Aorta (tissue), 5 donors: ENCODE results near the gene PON2. TPM values are rescaled to one million over a fixed set of nuclear protein-coding genes. Genes with fewer than 3 reads are reported as not detected.

Source experiments
- ATAC-seq: fragments of 200-7000 bp; cut with Tn5 transposase; one replicate; pipeline ENCODE4 v1.9.1; 2022; ENCODE audit warnings: moderate library complexity; ENCODE audit not compliant: low FRiP score
- DNase-seq, 2 donors: peaks; one replicate each; pipeline ENCODE4 v3.0.0-alpha.2; 2020
- H3K27ac ChIP-seq, 2 donors: one replicate each; pipeline ENCODE4 v1.5.1; 2013; ENCODE audit warnings: low read length in 2 of 2, mild to moderate bottlenecking in 2 of 2, moderate library complexity in 2 of 2, control low read depth in 1 of 2, inconsistent platforms in 1 of 2, low read depth in 1 of 2
- H3K27me3 ChIP-seq, 2 donors: one replicate each; pipeline ENCODE4 v1.6.1; 2013; ENCODE audit warnings: control low read depth in 1 of 2, low read length in 1 of 2, mild to moderate bottlenecking in 1 of 2, moderate library complexity in 1 of 2; ENCODE audit not compliant: insufficient read depth in 2 of 2, control insufficient read depth in 1 of 2
- H3K36me3 ChIP-seq, 2 donors: one replicate each; pipeline ENCODE4 v1.6.1; 2013; ENCODE audit warnings: control low read depth in 1 of 2, low read length in 1 of 2, mild to moderate bottlenecking in 1 of 2; ENCODE audit not compliant: insufficient read depth in 2 of 2, control insufficient read depth in 1 of 2
- H3K4me1 ChIP-seq, 2 donors: one replicate each; pipeline ENCODE4 v1.6.1; 2013; ENCODE audit warnings: low read length in 2 of 2, control low read depth in 1 of 2, mild to moderate bottlenecking in 1 of 2, moderate library complexity in 1 of 2; ENCODE audit not compliant: insufficient read depth in 2 of 2, control insufficient read depth in 1 of 2
- H3K4me3 ChIP-seq, 2 donors: one replicate each; pipeline ENCODE4 v1.5.1; 2013; ENCODE audit warnings: low read length in 2 of 2, control low read depth in 1 of 2, mild to moderate bottlenecking in 1 of 2
- H3K9me3 ChIP-seq: one replicate; pipeline ENCODE4 v1.6.1; 2013; ENCODE audit warnings: mild to moderate bottlenecking, low read length; ENCODE audit not compliant: control insufficient read depth
- WGBS, 2 donors: extraction: QIAGEN DNeasy Blood & Tissue Kit; methylation state at CpG; one replicate each; pipeline ENCODE4 v1.1.7; 2013; 5-methylcytosine and 5-hydroxymethylcytosine counted together
- intact Hi-C, 2 donors: fragments of 100-400 bp; cut with DNase I; formaldehyde crosslinking; loops; one replicate each; pipeline versions ENCODE4 v1.14.2 to v1.15.0; 2022
- polyA plus RNA-seq, 2 donors: library from polyadenylated mRNA; stranded (reverse); fragments of 200-250 nt; gene quantifications; one replicate each; pipeline ENCODE4 v1.2.3, GENCODE V29; 2013
- total RNA-seq, 2 donors: library from RNA; stranded (reverse); fragmentation: NEBNext Ultra II Directional; extraction: Animal tissue kit (Norgen Biotek cat#: 25700); gene quantifications; one replicate each; pipeline ENCODE4 v1.2.1, GENCODE V29; 2021
- donor health status: healthy with polysubstance abuse.
- donor health status: Bipolar disorder and iron deficiency.
- donor health status: DM: no; HTN: no; CAD: no.
- donor health status: DM: no; HTN: no; CAD: no.
- donor health status: DM: yes; HTN: yes; CAD: no.

PON2 gene
- total and polyA plus RNA-seq, 4 donors = 27.9 to 60.3 (median 51.8) TPM

- no peaks in the 10 kb centered on the region for H3K9me3 ChIP-seq
- DNase-seq (no peak), ATAC-seq (no peak)
- 98% methylated on average over 1 of the region's 1 CpG for WGBS, 2 donors
- no peaks in the 10 kb centered on the region for H3K36me3 ChIP-seq
- H3K27ac ChIP-seq = no peak overlapping the region
- no peak overlapping the region for H3K4me3 ChIP-seq
- intact Hi-C loops = no loop called here
- H3K27me3 ChIP-seq = no peaks in the 10 kb centered on the region
- no peaks in the 10 kb centered on the region for H3K4me1 ChIP-seq
Measured at GRCh38 chr7:95433129-95433528, 1.7 kb downstream of the PON2 start.

- intact Hi-C loops = no loop called here
- no peaks in the 10 kb centered on the region for H3K9me3 ChIP-seq
- H3K36me3 ChIP-seq = peaks cover 0 to 2% of the 10 kb centered on the region in 2 donors
- no peak overlapping the region for H3K27ac ChIP-seq
- DNase-seq (no peak), ATAC-seq (no peak)
- no peaks in the 10 kb centered on the region for H3K4me1 ChIP-seq
- H3K27me3 ChIP-seq = no peaks in the 10 kb centered on the region
- H3K4me3 ChIP-seq = no peak overlapping the region
- 96 to 98% methylated on average over 2 of the region's 2 CpGs for WGBS, 2 donors
Measured at GRCh38 chr7:95432606-95433005, 2.2 kb downstream of the PON2 start.

GRCh38 chr7:95430864-95431263 is 4.0 kb downstream of the PON2 start:
- intact Hi-C loops = no loop called here
- Histone ChIP-seq H3K4me1 (no peaks in the 10 kb centered on the region), H3K9me3 (no peaks in the 10 kb centered on the region), H3K4me3 (no peak overlapping the region), H3K27ac (no peak overlapping the region), H3K36me3 (peaks cover 0 to 2% of the 10 kb centered on the region in 2 donors), H3K27me3 (no peaks in the 10 kb centered on the region)
- WGBS, 2 donors = 89 to 92% methylated on average over 2 of the region's 2 CpGs
- ATAC-seq = no peak
- no peak for DNase-seq

DNA sequence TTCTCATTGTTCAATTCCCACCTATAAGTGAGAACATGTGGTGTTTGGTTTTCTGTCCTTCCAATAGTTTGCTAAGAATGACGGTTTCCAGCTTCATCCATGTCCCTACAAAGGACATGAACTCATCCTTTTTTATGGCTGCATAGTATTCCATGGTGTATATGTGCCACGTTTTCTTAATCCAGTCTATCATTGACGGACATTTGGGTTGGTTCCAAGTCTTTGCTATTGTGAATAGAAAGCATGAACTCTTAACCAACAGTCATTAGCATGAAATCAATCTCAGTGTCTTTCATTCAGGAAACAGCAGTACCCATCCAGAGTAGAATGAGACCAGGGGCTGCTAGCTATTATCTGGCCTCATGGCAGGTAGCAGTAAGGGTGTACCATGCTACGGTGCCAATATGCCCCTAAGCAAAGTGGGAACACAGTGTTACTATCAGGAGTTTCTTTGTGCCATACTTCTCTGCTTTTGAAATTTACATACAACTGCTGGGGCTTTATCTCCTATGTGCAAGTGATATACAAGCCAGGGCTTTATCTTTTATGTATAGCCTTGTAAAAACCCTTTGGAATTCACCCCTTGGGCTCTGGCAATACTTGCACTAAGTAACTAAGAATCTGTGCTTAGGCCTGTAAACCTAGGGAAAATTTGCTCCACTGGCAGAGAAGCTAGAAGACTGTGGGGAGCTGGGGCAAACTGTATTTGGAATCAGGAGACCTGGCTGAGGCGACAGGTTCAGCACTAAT is 5.4 kb downstream of the PON2 start:
- no peak overlapping the region for H3K4me3 ChIP-seq
- no peaks in the 10 kb centered on the region for H3K9me3 ChIP-seq
- H3K27me3 ChIP-seq = no peaks in the 10 kb centered on the region
- WGBS, 2 donors = 76 to 84% methylated on average over 5 of the region's 5 CpGs
- ATAC-seq (no peak), DNase-seq (no peak)
- peaks cover 0 to 2% of the 10 kb centered on the region in 2 donors for H3K36me3 ChIP-seq
- H3K4me1 ChIP-seq = no peaks in the 10 kb centered on the region
- intact Hi-C loops = no loop called here
- no peak overlapping the region for H3K27ac ChIP-seq

DNA sequence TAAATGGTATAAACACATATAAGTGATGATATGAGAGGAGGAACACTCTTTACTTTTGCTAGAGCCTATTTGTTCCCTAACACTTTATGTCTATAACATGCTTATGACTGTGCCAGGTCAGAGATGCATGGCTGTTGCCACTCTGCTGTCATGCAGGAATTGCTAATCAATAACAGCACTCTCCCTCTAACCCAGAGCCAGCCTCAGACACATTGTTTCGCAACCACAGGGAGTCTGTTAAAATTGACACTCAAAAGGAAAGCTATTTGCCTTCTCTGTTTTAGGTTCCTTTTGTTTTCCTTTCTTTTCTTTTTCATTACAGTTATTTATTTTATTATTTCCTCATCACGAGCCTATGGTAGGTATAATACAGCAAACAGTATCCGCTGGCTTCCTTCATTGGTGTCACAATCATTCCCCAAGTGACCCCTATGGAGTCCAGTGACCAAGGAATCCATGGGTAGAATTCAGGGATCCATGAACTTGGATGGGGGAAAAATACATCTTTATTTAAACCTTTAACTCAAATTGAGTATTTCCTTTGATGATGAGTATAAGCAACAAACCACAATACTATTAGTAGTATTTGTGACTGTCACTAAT is 6.8 kb downstream of the PON2 start:
- DNase-seq (no peak), ATAC-seq (no peak)
- no peak overlapping the region for H3K4me3 ChIP-seq
- no peak overlapping the region for H3K27ac ChIP-seq
- no peaks in the 10 kb centered on the region for H3K4me1 ChIP-seq
- peaks cover 0 to 4% of the 10 kb centered on the region in 2 donors for H3K36me3 ChIP-seq
- intact Hi-C loops = no loop called here
- no peaks in the 10 kb centered on the region for H3K27me3 ChIP-seq
- WGBS, 2 donors = 87 to 91% methylated on average over 3 of the region's 3 CpGs
- no peaks in the 10 kb centered on the region for H3K9me3 ChIP-seq

DNA sequence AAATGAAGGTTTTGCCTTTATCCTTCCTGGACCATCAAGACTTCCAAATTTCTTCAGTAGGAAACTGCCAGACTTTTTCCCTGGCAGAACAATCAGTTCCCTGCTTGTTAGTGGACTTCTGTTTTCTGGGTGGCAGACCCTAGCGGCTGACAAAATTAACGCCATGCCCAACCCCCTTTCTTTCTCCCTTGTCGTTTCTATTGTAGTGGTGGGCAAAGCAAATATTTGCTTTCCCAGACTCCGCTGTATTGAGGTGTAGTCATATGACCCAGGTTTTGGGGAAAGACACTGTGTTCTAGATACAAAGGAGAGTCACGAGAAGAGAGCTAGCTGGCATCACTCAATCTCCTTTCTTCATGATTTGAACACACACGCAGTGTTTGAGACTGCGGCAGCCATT is 7.7 kb downstream of the PON2 start:
- 74 to 77% methylated on average over 7 of the region's 7 CpGs for WGBS, 2 donors
- Histone ChIP-seq H3K27ac (no peak overlapping the region), H3K27me3 (no peaks in the 10 kb centered on the region), H3K9me3 (no peaks in the 10 kb centered on the region), H3K4me3 (no peak overlapping the region), H3K36me3 (peaks cover 0 to 4% of the 10 kb centered on the region in 2 donors), H3K4me1 (no peaks in the 10 kb centered on the region)
- intact Hi-C loops = no loop called here
- ATAC-seq = no peak
- DNase-seq = no peak

DNA sequence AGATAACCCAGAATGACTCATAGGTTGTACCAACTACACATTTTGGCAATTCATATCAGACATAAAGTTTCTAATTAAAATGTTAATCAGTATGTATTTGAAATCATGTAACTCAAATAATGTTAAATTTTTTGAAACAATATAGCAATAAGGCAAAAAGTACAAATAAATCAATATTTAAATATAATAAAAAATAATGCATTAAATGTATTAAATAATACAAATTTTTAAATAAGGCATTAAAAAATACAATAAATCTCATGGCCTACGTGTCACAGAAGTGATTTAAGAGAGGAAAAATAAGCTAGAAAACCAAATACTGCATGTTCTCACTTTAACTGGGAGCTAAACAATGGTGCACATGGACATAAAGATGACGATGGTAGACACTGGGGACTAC is 9.1 kb downstream of the PON2 start:
- WGBS, 2 donors = 76 to 79% methylated on average over 2 of the region's 2 CpGs
- ATAC-seq (no peak), DNase-seq (no peak)
- H3K4me1 ChIP-seq = no peaks in the 10 kb centered on the region
- H3K27ac ChIP-seq = no peak overlapping the region
- H3K9me3 ChIP-seq = no peaks in the 10 kb centered on the region
- intact Hi-C loops = no loop called here
- H3K36me3 ChIP-seq = peaks cover 0 to 4% of the 10 kb centered on the region in 2 donors
- no peaks in the 10 kb centered on the region for H3K27me3 ChIP-seq
- no peak overlapping the region for H3K4me3 ChIP-seq

- Histone ChIP-seq H3K27ac (no peak overlapping the region), H3K36me3 (peaks cover 0 to 4% of the 10 kb centered on the region in 2 donors), H3K4me1 (no peaks in the 10 kb centered on the region), H3K27me3 (no peaks in the 10 kb centered on the region), H3K9me3 (no peaks in the 10 kb centered on the region), H3K4me3 (no peak overlapping the region)
- no peak for ATAC-seq
- intact Hi-C loops = no loop called here
- DNase-seq = no peak
- WGBS, 2 donors = 70 to 73% methylated on average over 1 of the region's 1 CpG
Measured at GRCh38 chr7:95424716-95425115, 10.1 kb downstream of the PON2 start.

DNA sequence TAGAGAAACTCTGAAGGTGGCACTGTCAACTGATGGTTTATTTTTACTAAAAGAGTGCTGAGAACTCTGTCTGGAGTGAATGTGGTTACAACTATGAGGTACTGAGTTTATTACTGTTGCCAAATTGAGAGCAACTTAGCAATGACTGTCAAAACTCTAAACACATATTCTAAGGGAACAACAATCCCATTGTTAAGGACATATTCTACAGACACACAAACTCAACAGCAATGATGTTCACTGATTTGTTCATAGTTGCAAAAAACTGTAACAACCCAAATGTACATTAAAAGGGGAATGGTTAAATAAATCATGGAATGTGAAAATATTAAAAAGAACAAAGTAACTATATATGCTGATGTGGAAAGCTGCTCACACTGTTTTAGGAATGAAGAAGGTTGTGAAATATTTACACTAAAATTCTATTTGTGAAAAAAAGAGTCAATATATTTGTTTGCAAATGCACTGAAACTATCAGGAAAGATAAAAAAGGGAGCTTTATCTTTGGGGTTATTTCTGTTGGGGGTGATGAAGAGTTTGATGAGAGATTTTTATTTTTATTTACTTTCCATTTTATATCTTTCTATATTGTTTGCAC is 12.9 kb downstream of the PON2 start:
- no peaks in the 10 kb centered on the region for H3K4me1 ChIP-seq
- no peaks in the 10 kb centered on the region for H3K27me3 ChIP-seq
- no peak overlapping the region for H3K4me3 ChIP-seq
- ATAC-seq (no peak), DNase-seq (no peak)
- H3K27ac ChIP-seq = no peak overlapping the region
- peaks cover 0 to 2% of the 10 kb centered on the region in 2 donors for H3K36me3 ChIP-seq
- no peaks in the 10 kb centered on the region for H3K9me3 ChIP-seq
- intact Hi-C loops = no loop called here
